ENCODE measurements around the gene CCDC57. TPM values are rescaled to one million over a fixed set of nuclear protein-coding genes. Genes with fewer than 3 reads are reported as not detected.

CCDC57 gene
- polyA plus RNA-seq, 3 donors: 17.1 to 43.8 (median 20.1) TPM

- H4K20me1 ChIP-seq (ENCODE audit: insufficient read depth, low read length): peaks cover 12% of the 10 kb centered on the region
- Mint-ChIP-seq H3K9me3 (peaks cover 0 to 2% (median 0%) of the 10 kb centered on the region in 7 donors), H3K4me1 (peaks cover 19% of the 10 kb centered on the region), H3K27me3 (ENCODE audit: low read depth in 3 of 3) (no peaks in the 10 kb centered on the region), H3K27ac (no peak overlapping the region), H3K4me3 (no peak overlapping the region), H3K36me3 (peaks cover 23 to 52% of the 10 kb centered on the region in 2 donors)
- peaks cover 18% of the 10 kb centered on the region for H3K79me2 ChIP-seq (ENCODE audit: insufficient read depth, low read length)
- H3K27me3 ChIP-seq (ENCODE audit: control insufficient read depth in 2 of 2, insufficient read depth in 2 of 2, low read length in 2 of 2): no peaks in the 10 kb centered on the region
- intact Hi-C loops (cut with micrococcal nuclease): no loop called here
- H3K4me3 ChIP-seq (replicated peaks in 1 of 3; ENCODE audit: low read depth in 2 of 3, low read length in 3 of 3): no peak overlapping the region
- H3K4me2 ChIP-seq (replicated peaks; ENCODE audit: extremely low read depth, low read length, poor library complexity, severe bottlenecking): no peak overlapping the region
- H3K9ac ChIP-seq (ENCODE audit: insufficient read depth, low read length, poor library complexity, severe bottlenecking): no peak overlapping the region
- no peak for TF ChIP-seq CTCF (IDR thresholded peaks at IDR 0.05)
- WGBS (ENCODE audit: insufficient coverage): 93% methylated on average over 30 of the region's 34 CpGs
- H3K36me3 ChIP-seq (replicated peaks in 1 of 2; ENCODE audit: control insufficient read depth in 1 of 2, insufficient read depth in 2 of 2, low read length in 2 of 2): peaks cover 74% of the 10 kb centered on the region in 2 donors
- DNase-seq: no peak
- H3K9me3 ChIP-seq (replicated peaks in 1 of 2; ENCODE audit: control insufficient read depth in 1 of 2, insufficient read depth in 1 of 2, low read length in 2 of 2): no peaks in the 10 kb centered on the region
- no peak overlapping the region for H3K27ac ChIP-seq (ENCODE audit: low read depth in 1 of 2, low read length in 2 of 2)
- H3K4me1 ChIP-seq (ENCODE audit: control insufficient read depth in 1 of 2, insufficient read depth in 2 of 2, low read length in 2 of 2): peaks cover 18 to 26% of the 10 kb centered on the region in 2 donors
- H2AFZ ChIP-seq (ENCODE audit: insufficient read depth, low read depth, low read length, poor library complexity, severe bottlenecking): no peak overlapping the region
These were observed 151.4 kb downstream of the CCDC57 start for GRCh38 chr17:82061047-82061925.

- H3K36me3 ChIP-seq (replicated peaks in 1 of 2; ENCODE audit: control insufficient read depth in 1 of 2, insufficient read depth in 2 of 2, low read length in 2 of 2): peaks cover 81% of the 10 kb centered on the region in 2 donors
- 92% methylated on average over 14 of the region's 14 CpGs for whole genome bisulfite sequencing (ENCODE audit: insufficient coverage)
- no peak for DNase-seq
These were observed 152.0 kb downstream of the CCDC57 start for GRCh38 chr17:82060614-82061013.

More at GRCh38 chr17:82060614-82061013, 152.0 kb downstream of the CCDC57 start:
- no peaks in the 10 kb centered on the region for H3K27me3 Mint-ChIP-seq (ENCODE audit: low read depth in 3 of 3)
- H3K4me1 ChIP-seq (ENCODE audit: control insufficient read depth in 1 of 2, insufficient read depth in 2 of 2, low read length in 2 of 2): peaks cover 13 to 20% of the 10 kb centered on the region in 2 donors
- peaks cover 12% of the 10 kb centered on the region for H4K20me1 ChIP-seq (ENCODE audit: insufficient read depth, low read length)
- no peaks in the 10 kb centered on the region for H3K27me3 ChIP-seq (ENCODE audit: control insufficient read depth in 2 of 2, insufficient read depth in 2 of 2, low read length in 2 of 2)
- peaks cover 15% of the 10 kb centered on the region for H3K4me1 Mint-ChIP-seq
- no peak overlapping the region for H2AFZ ChIP-seq (ENCODE audit: insufficient read depth, low read depth, low read length, poor library complexity, severe bottlenecking)
- no peak overlapping the region for H3K4me3 ChIP-seq (replicated peaks in 1 of 3; ENCODE audit: low read depth in 2 of 3, low read length in 3 of 3)
- TF ChIP-seq CTCF (IDR thresholded peaks at IDR 0.05): no peak
- intact Hi-C loops (cut with micrococcal nuclease): no loop called here
- no peak overlapping the region for H3K4me2 ChIP-seq (replicated peaks; ENCODE audit: extremely low read depth, low read length, poor library complexity, severe bottlenecking)
- H3K4me3 Mint-ChIP-seq: no peak overlapping the region
- peaks cover 14% of the 10 kb centered on the region for H3K79me2 ChIP-seq (ENCODE audit: insufficient read depth, low read length)
- peaks cover 27 to 59% of the 10 kb centered on the region in 2 donors for H3K36me3 Mint-ChIP-seq
- H3K27ac Mint-ChIP-seq: no peak overlapping the region
- no peak overlapping the region for H3K27ac ChIP-seq (ENCODE audit: low read depth in 1 of 2, low read length in 2 of 2)
- H3K9me3 Mint-ChIP-seq: no peaks in the 10 kb centered on the region
- no peak overlapping the region for H3K9ac ChIP-seq (ENCODE audit: insufficient read depth, low read length, poor library complexity, severe bottlenecking)
- no peaks in the 10 kb centered on the region for H3K9me3 ChIP-seq (replicated peaks in 1 of 2; ENCODE audit: control insufficient read depth in 1 of 2, insufficient read depth in 1 of 2, low read length in 2 of 2)

Measured in CD14-positive monocyte (primary cell).